Stimulated activated effector memory CD8-positive, alpha-beta T cell treated with anti-CD3 and anti-CD28 coated beads, Interleukin-12 subunit alpha, Interleukin-12 subunit beta, amount 100 ng/mL, for 72 hours (primary cell): ENCODE measurements around the gene AADAC.
"Not testable (repeated sequence)": the region's sequence is repeated elsewhere in the genome, so short reads cannot be mapped to it uniquely, and the experiment has no call there.

ENCODE experiments used
- ATAC-seq: fragments of 150-1000 bp; cut with Tn5 transposase; 2 replicates; pipeline ENCODE4 v1.10.0; 2021
- DNase-seq, 2 donors: peaks; one replicate each; pipeline ENCODE4 v3.0.0; 2021 to 2022; ENCODE audit warnings: low spot score in 2 of 2
- H3K27ac Mint-ChIP-seq: one replicate; pipeline ENCODE4 v1.8.0; 2022; ENCODE audit warnings: mild to moderate bottlenecking, mixed read lengths
- H3K36me3 Mint-ChIP-seq: one replicate; pipeline ENCODE4 v1.8.0; 2022; ENCODE audit warnings: mild to moderate bottlenecking, mixed read lengths
- H3K4me1 Mint-ChIP-seq: one replicate; pipeline ENCODE4 v1.8.0; 2022; ENCODE audit warnings: mixed read lengths
- H3K4me3 Mint-ChIP-seq: one replicate; pipeline ENCODE4 v1.8.0; 2022; ENCODE audit warnings: mild to moderate bottlenecking, mixed read lengths
- H3K9me3 Mint-ChIP-seq: one replicate; pipeline ENCODE4 v1.8.0; 2022; ENCODE audit warnings: mixed read lengths

The AADAC gene

DNA sequence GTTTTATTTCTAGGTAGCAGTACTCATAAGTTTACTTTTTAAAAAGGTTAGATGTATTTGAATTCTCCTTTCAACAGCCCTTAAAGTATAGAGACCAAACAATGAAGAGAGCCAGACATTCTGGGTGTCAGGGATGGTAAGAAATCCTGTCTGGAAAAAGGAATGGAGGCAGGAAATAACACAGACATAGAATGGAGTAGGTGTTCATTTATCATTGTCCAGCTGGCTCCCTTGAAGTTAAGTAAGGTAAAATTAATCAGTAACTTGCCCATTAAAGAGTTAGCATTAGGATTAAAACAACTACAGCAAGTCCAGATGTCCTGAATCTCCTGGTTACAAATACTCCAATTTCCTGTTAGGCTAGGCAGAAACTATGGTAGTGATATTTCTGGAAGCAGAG is 46.0 kb downstream of the AADAC start:
- DNase-seq = no peak
- Mint-ChIP-seq H3K36me3 (no peaks in the 10 kb centered on the region), H3K27ac (no peak overlapping the region), H3K9me3 (no peaks in the 10 kb centered on the region), H3K4me3 (no peak overlapping the region), H3K4me1 (no peaks in the 10 kb centered on the region)
- no peak for ATAC-seq

- no peak overlapping the region for H3K27ac Mint-ChIP-seq
- no peaks in the 10 kb centered on the region for H3K9me3 Mint-ChIP-seq
- H3K4me3 Mint-ChIP-seq = no peak overlapping the region
- no peaks in the 10 kb centered on the region for H3K4me1 Mint-ChIP-seq
- H3K36me3 Mint-ChIP-seq = no peaks in the 10 kb centered on the region
- ATAC-seq (no peak), DNase-seq (no peak)
Observed at GRCh38 chr3:151863611-151864010, 49.7 kb downstream of the AADAC start.

GRCh38 chr3:151864423-151865101 is 50.6 kb downstream of the AADAC start:
- no peak overlapping the region for H3K4me3 Mint-ChIP-seq
- DNase-seq = no peak

DNA sequence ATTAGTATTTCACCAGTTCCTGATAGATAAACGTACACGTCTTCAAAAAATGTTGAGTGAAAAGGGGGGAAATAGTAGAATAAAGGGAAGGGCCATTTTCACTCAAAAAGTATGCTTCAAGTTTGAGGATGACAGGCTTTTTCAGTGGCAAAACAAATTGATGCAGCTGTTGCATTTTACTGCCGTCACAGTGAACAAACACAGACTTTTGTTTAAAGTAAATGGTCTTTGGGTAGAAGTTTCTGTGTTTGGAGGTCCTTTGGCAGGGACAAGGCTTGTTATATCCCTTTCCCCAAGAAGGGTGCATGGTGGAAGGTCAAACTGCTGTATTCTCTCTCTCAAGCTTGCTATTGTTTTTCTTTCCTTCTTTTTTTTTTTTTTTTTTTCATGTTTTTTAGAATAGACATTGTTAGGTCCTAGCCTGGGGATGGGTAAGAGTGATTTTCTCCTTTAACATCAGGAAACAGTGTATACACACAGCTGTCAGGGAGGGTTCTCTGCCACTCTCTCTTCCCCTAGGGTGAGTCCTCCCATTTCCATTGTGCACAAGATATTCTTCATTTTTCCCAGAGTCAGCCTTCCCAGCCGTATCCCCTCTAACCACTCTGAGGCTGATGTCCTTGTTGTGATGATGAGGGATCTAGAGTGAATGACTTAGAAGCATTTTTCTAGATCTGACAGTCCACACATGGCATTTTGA is 52.9 kb downstream of the AADAC start:
- Mint-ChIP-seq H3K4me3 (no peak overlapping the region), H3K27ac (no peak overlapping the region), H3K9me3 (no peaks in the 10 kb centered on the region), H3K4me1 (peaks cover 4% of the 10 kb centered on the region), H3K36me3 (no peaks in the 10 kb centered on the region)
- DNase-seq (no peak), ATAC-seq (no peak)

More at GRCh38 chr3:151864423-151865101, 50.6 kb downstream of the AADAC start:
- Mint-ChIP-seq H3K9me3 (no peaks in the 10 kb centered on the region), H3K27ac (no peak overlapping the region), H3K36me3 (no peaks in the 10 kb centered on the region), H3K4me1 (no peaks in the 10 kb centered on the region)
- ATAC-seq = no peak

GRCh38 chr3:151867666-151868065 is 53.8 kb downstream of the AADAC start:
- H3K4me1 Mint-ChIP-seq = peaks cover 4% of the 10 kb centered on the region
- H3K9me3 Mint-ChIP-seq = no peaks in the 10 kb centered on the region
- no peak for ATAC-seq

GRCh38 chr3:151869181-151869580 is 55.3 kb downstream of the AADAC start:
- ATAC-seq (no peak), DNase-seq (no peak)
- no peaks in the 10 kb centered on the region for H3K36me3 Mint-ChIP-seq
- H3K27ac Mint-ChIP-seq = no peak overlapping the region
- no peak overlapping the region for H3K4me3 Mint-ChIP-seq
- no peaks in the 10 kb centered on the region for H3K9me3 Mint-ChIP-seq
- peaks cover 4% of the 10 kb centered on the region for H3K4me1 Mint-ChIP-seq

More at GRCh38 chr3:151867666-151868065, 53.8 kb downstream of the AADAC start:
- H3K4me3 Mint-ChIP-seq = no peak overlapping the region
- H3K36me3 Mint-ChIP-seq = no peaks in the 10 kb centered on the region
- DNase-seq = no peak
- no peak overlapping the region for H3K27ac Mint-ChIP-seq

GRCh38 chr3:151871639-151872468 is 57.9 kb downstream of the AADAC start:
- Mint-ChIP-seq H3K9me3 (no peaks in the 10 kb centered on the region), H3K27ac (no peak overlapping the region), H3K36me3 (no peaks in the 10 kb centered on the region), H3K4me1 (peaks cover 9% of the 10 kb centered on the region), H3K4me3 (no peak overlapping the region)
- no peak for DNase-seq
- peak; percentile 44 for ATAC-seq

GRCh38 chr3:151873398-151873797 is 59.5 kb downstream of the AADAC start, which contains the start of gene SUCNR1:
SUCNR1 (plus strand) TSS chr3:151873643; CDS start chr3:151879893, 6,250 bp downstream.
- no peak for DNase-seq
- Mint-ChIP-seq H3K27ac (no peak within 1 kb of the TSS), H3K4me3 (no peak within 1 kb of the TSS), H3K9me3 (no peaks in the 10 kb centered on the region), H3K36me3 (no peaks in the 10 kb centered on the region), H3K4me1 (peaks cover 9% of the 10 kb centered on the region)
- no peak for ATAC-seq

DNA sequence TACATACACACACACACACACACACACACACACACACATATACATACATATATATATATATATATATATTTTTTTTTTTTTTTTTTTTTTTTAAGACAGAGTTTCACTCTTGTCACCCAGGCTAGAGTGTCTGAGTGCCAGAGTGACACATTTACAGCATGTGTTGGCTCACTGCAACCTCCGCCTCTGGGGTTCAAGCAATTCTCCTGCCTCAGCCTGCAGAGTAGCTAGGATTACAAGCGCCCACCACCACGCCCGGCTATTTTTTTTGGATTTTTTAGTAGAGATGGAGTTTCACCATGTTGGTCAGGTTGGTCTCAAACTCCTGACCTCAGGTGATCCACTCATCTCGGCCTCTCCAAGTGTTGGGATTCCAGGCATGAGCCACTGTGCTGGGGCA is 60.2 kb downstream of the AADAC start:
- H3K4me1 Mint-ChIP-seq, H3K9me3 Mint-ChIP-seq, ATAC-seq, H3K4me3 Mint-ChIP-seq, DNase-seq, H3K36me3 Mint-ChIP-seq, H3K27ac Mint-ChIP-seq: not testable (repeated sequence)

DNA sequence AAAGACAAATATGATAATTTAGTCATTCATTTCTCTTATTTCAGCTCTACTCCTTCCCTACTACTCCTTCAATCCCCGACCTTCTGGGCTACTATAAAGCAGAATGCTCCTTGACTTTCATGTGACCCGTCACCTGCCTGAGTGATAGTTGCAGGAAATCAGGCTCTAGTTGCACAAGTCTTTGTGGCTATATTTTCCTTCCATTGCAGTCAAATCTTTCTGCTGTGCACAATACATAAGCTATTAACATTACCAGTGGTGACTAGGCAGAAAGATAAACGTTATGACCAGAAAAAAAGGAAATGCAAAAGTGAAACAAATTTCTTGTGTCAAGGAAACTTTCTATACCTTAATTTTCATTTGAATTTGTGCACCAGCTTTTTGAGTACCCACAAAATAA is 61.8 kb downstream of the AADAC start:
- DNase-seq = no peak
- ATAC-seq = no peak
- Mint-ChIP-seq H3K27ac (no peak overlapping the region), H3K36me3 (no peaks in the 10 kb centered on the region), H3K9me3 (no peaks in the 10 kb centered on the region), H3K4me1 (peaks cover 9% of the 10 kb centered on the region), H3K4me3 (no peak overlapping the region)

DNA sequence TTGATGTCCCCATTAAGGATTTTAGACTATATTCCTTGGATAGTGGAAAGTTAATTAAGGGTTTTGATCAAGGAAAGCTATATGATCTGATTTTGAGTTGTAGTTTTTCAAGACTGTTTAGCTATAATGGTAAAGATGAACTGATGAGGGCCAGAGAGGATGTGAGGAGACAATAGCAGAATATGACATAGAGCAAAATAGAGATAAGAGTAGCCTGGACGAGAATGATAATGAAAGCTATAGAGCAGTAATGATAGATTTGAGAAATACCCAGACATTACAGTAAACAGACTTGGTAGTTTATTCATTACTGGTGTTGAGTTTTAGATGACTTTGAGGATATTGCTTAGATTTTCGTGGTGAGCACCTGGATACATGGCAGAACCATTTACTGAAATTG is 63.4 kb downstream of the AADAC start:
- DNase-seq = no peak
- Mint-ChIP-seq H3K4me1 (peaks cover 5% of the 10 kb centered on the region), H3K9me3 (no peaks in the 10 kb centered on the region), H3K4me3 (no peak overlapping the region), H3K27ac (no peak overlapping the region), H3K36me3 (no peaks in the 10 kb centered on the region)
- ATAC-seq = no peak
